ENCODE data around the gene SPATA22. TPM values are rescaled to one million over a fixed set of nuclear protein-coding genes. Genes with fewer than 3 reads are reported as not detected.

Gene SPATA22
- total and polyA plus RNA-seq, 2 experiments from 2014 or later = not detected

DNA sequence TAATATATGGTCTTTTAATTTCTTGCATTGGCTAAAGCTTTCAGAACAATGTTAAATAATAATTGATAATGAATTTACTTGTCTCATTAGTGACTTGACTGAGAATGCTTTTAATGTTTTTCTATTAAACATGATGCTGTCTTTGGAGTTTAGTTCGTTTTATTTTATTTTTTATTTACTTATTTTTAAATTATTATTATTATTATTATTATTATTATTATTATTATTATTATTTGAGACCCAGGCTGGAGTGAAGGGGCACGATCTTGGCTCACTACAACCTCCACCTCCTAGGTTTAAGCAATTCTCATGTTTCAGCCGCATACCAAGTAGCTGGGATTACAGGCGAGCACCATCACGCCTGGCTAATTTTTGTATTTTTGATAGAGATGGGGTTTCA lies 56.0 kb downstream of the SPATA22 start:
- Histone ChIP-seq H3K4me1 (ENCODE audit: insufficient read depth) (no peaks in the 10 kb centered on the region), H4K20me1 (replicated peaks; ENCODE audit: insufficient read depth) (no peaks in the 10 kb centered on the region), H2AFZ (no peak overlapping the region), H3K4me2 (no peak overlapping the region), H3K27me3 (ENCODE audit: insufficient read depth) (no peaks in the 10 kb centered on the region), H3K9me2 (ENCODE audit: insufficient read depth) (peaks cover 6% of the 10 kb centered on the region; the same call in 1 of the 2 replicates), H3K36me3 (ENCODE audit: insufficient read depth) (no peaks in the 10 kb centered on the region), H3K79me2 (replicated peaks; ENCODE audit: insufficient read depth) (no peaks in the 10 kb centered on the region), H3K27ac (ENCODE audit: low read depth) (no peak overlapping the region), H3F3A (replicated peaks; ENCODE audit: low read depth) (no peaks in the 10 kb centered on the region), H3K4me3 (no peak overlapping the region)
- no peak overlapping the region for H3K27ac Mint-ChIP-seq
- H3K4me1 Mint-ChIP-seq = no peaks in the 10 kb centered on the region
- H3K36me3 Mint-ChIP-seq (ENCODE audit: low read depth) = peaks cover 6% of the 10 kb centered on the region
- peaks cover 32% of the 10 kb centered on the region for H3K9me3 Mint-ChIP-seq
- H3K4me3 Mint-ChIP-seq = no peak overlapping the region
- H3K27me3 Mint-ChIP-seq (ENCODE audit: insufficient read depth, low read depth, poor library complexity) = no peaks in the 10 kb centered on the region
- ATAC-seq (no peak), DNase-seq (ENCODE audit: low spot score) (no peak)
- TF ChIP-seq ZNF114 (CRISPR knock-in tag; IDR thresholded peaks at IDR 0.05) (no peak), JUNB (IDR thresholded peaks at IDR 0.05; ENCODE audit: unreplicated experiment) (no peak), NANOG (IDR thresholded peaks at IDR 0.05; ENCODE audit: borderline replicate concordance) (no peak), EZH2phosphoT487 (IDR thresholded peaks at IDR 0.05; ENCODE audit: unreplicated experiment) (no peak), POLR2AphosphoS5 (IDR thresholded peaks at IDR 0.05; ENCODE audit: low read depth) (no peak), EZH2 (IDR thresholded peaks at IDR 0.05; ENCODE audit: low read depth, unreplicated experiment) (no peak), ZNF331 (CRISPR knock-in tag; IDR thresholded peaks at IDR 0.05; ENCODE audit: low read depth) (no peak), STAT1 (IDR thresholded peaks at IDR 0.05; ENCODE audit: unreplicated experiment) (no peak), CREB1 (CRISPR knock-in tag; IDR thresholded peaks at IDR 0.05; ENCODE audit: low read depth) (no peak)
- TF ChIP-seq, protein P1, sequence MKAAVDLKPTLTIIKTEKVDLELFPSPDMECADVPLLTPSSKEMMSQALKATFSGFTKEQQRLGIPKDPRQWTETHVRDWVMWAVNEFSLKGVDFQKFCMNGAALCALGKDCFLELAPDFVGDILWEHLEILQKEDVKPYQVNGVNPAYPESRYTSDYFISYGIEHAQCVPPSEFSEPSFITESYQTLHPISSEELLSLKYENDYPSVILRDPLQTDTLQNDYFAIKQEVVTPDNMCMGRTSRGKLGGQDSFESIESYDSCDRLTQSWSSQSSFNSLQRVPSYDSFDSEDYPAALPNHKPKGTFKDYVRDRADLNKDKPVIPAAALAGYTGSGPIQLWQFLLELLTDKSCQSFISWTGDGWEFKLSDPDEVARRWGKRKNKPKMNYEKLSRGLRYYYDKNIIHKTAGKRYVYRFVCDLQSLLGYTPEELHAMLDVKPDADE (IDR thresholded peaks at IDR 0.05) = no peak
- TF ChIP-seq, protein P2, sequence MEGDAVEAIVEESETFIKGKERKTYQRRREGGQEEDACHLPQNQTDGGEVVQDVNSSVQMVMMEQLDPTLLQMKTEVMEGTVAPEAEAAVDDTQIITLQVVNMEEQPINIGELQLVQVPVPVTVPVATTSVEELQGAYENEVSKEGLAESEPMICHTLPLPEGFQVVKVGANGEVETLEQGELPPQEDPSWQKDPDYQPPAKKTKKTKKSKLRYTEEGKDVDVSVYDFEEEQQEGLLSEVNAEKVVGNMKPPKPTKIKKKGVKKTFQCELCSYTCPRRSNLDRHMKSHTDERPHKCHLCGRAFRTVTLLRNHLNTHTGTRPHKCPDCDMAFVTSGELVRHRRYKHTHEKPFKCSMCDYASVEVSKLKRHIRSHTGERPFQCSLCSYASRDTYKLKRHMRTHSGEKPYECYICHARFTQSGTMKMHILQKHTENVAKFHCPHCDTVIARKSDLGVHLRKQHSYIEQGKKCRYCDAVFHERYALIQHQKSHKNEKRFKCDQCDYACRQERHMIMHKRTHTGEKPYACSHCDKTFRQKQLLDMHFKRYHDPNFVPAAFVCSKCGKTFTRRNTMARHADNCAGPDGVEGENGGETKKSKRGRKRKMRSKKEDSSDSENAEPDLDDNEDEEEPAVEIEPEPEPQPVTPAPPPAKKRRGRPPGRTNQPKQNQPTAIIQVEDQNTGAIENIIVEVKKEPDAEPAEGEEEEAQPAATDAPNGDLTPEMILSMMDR (conservative IDR thresholded peaks at IDR 0.05; ENCODE audit: low read depth in 2 of 2) = no peak
- TF ChIP-seq, protein P3, sequence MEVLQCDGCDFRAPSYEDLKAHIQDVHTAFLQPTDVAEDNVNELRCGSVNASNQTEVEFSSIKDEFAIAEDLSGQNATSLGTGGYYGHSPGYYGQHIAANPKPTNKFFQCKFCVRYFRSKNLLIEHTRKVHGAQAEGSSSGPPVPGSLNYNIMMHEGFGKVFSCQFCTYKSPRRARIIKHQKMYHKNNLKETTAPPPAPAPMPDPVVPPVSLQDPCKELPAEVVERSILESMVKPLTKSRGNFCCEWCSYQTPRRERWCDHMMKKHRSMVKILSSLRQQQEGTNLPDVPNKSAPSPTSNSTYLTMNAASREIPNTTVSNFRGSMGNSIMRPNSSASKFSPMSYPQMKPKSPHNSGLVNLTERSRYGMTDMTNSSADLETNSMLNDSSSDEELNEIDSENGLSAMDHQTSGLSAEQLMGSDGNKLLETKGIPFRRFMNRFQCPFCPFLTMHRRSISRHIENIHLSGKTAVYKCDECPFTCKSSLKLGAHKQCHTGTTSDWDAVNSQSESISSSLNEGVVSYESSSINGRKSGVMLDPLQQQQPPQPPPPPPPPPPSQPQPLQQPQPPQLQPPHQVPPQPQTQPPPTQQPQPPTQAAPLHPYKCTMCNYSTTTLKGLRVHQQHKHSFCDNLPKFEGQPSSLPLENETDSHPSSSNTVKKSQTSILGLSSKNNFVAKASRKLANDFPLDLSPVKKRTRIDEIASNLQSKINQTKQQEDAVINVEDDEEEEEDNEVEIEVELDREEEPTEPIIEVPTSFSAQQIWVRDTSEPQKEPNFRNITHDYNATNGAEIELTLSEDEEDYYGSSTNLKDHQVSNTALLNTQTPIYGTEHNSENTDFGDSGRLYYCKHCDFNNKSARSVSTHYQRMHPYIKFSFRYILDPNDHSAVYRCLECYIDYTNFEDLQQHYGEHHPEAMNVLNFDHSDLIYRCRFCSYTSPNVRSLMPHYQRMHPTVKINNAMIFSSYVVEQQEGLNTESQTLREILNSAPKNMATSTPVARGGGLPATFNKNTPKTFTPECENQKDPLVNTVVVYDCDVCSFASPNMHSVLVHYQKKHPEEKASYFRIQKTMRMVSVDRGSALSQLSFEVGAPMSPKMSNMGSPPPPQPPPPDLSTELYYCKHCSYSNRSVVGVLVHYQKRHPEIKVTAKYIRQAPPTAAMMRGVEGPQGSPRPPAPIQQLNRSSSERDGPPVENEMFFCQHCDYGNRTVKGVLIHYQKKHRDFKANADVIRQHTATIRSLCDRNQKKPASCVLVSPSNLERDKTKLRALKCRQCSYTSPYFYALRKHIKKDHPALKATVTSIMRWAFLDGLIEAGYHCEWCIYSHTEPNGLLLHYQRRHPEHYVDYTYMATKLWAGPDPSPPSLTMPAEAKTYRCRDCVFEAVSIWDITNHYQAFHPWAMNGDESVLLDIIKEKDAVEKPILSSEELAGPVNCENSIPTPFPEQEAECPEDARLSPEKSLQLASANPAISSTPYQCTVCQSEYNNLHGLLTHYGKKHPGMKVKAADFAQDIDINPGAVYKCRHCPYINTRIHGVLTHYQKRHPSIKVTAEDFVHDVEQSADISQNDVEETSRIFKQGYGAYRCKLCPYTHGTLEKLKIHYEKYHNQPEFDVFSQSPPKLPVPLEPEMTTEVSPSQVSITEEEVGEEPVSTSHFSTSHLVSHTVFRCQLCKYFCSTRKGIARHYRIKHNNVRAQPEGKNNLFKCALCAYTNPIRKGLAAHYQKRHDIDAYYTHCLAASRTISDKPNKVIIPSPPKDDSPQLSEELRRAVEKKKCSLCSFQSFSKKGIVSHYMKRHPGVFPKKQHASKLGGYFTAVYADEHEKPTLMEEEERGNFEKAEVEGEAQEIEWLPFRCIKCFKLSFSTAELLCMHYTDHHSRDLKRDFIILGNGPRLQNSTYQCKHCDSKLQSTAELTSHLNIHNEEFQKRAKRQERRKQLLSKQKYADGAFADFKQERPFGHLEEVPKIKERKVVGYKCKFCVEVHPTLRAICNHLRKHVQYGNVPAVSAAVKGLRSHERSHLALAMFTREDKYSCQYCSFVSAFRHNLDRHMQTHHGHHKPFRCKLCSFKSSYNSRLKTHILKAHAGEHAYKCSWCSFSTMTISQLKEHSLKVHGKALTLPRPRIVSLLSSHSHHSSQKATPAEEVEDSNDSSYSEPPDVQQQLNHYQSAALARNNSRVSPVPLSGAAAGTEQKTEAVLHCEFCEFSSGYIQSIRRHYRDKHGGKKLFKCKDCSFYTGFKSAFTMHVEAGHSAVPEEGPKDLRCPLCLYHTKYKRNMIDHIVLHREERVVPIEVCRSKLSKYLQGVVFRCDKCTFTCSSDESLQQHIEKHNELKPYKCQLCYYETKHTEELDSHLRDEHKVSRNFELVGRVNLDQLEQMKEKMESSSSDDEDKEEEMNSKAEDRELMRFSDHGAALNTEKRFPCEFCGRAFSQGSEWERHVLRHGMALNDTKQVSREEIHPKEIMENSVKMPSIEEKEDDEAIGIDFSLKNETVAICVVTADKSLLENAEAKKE (CRISPR knock-in tag; IDR thresholded peaks at IDR 0.05) = no peak
- TF ChIP-seq, protein P4, sequence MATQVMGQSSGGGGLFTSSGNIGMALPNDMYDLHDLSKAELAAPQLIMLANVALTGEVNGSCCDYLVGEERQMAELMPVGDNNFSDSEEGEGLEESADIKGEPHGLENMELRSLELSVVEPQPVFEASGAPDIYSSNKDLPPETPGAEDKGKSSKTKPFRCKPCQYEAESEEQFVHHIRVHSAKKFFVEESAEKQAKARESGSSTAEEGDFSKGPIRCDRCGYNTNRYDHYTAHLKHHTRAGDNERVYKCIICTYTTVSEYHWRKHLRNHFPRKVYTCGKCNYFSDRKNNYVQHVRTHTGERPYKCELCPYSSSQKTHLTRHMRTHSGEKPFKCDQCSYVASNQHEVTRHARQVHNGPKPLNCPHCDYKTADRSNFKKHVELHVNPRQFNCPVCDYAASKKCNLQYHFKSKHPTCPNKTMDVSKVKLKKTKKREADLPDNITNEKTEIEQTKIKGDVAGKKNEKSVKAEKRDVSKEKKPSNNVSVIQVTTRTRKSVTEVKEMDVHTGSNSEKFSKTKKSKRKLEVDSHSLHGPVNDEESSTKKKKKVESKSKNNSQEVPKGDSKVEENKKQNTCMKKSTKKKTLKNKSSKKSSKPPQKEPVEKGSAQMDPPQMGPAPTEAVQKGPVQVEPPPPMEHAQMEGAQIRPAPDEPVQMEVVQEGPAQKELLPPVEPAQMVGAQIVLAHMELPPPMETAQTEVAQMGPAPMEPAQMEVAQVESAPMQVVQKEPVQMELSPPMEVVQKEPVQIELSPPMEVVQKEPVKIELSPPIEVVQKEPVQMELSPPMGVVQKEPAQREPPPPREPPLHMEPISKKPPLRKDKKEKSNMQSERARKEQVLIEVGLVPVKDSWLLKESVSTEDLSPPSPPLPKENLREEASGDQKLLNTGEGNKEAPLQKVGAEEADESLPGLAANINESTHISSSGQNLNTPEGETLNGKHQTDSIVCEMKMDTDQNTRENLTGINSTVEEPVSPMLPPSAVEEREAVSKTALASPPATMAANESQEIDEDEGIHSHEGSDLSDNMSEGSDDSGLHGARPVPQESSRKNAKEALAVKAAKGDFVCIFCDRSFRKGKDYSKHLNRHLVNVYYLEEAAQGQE (IDR thresholded peaks at IDR 0.05; ENCODE audit: unreplicated experiment) = no peak

All from GM23338 (cell line).